GM20431 (cell line): ENCODE data around the gene SPATA24.
"Not testable (repeated sequence)": the region's sequence is repeated elsewhere in the genome, so short reads cannot be mapped to it uniquely, and the experiment has no call there.

Experiments used
- in situ Hi-C: fragments of 300-500 bp; cut with MseI, MboI; formaldehyde crosslinking; loops from one replicate; pipeline ENCODE4 v1.15.0; 2020; ENCODE audit warnings: low sequenced_read_pairs; ENCODE audit not compliant: unreplicated experiment

The SPATA24 gene

GRCh38 chr5:139418793-139419192 is 14.9 kb upstream of the SPATA24 start:
- in situ Hi-C loops = no loop called here

GRCh38 chr5:139417214-139417613 is 13.3 kb upstream of the SPATA24 start:
- in situ Hi-C loops = no loop called here

GRCh38 chr5:139416651-139417050 is 12.8 kb upstream of the SPATA24 start:
- in situ Hi-C loops = no loop called here

- in situ Hi-C loops = no loop called here
These were observed 12.0 kb upstream of the SPATA24 start for GRCh38 chr5:139415869-139416268.

GRCh38 chr5:139415221-139415861 is 11.5 kb upstream of the SPATA24 start:
- in situ Hi-C loops = no loop called here

- in situ Hi-C loops = no loop called here
These were observed 10.8 kb upstream of the SPATA24 start for GRCh38 chr5:139414581-139415130.

GRCh38 chr5:139413963-139414362 is 10.1 kb upstream of the SPATA24 start:
- in situ Hi-C loops = no loop called here

- in situ Hi-C loops = no loop called here
These were observed 9.3 kb upstream of the SPATA24 start for GRCh38 chr5:139413153-139413552.

GRCh38 chr5:139410993-139411828 is 7.3 kb upstream of the SPATA24 start:
- in situ Hi-C loops = no loop called here

- in situ Hi-C loops = no loop called here
These were observed 6.5 kb upstream of the SPATA24 start for GRCh38 chr5:139410121-139410992.

GRCh38 chr5:139409116-139409515 is 5.2 kb upstream of the SPATA24 start:
- in situ Hi-C loops = not testable (repeated sequence)

GRCh38 chr5:139408191-139408590 is 4.3 kb upstream of the SPATA24 start:
- in situ Hi-C loops = no loop called here

GRCh38 chr5:139407517-139407916 is 3.6 kb upstream of the SPATA24 start:
- in situ Hi-C loops = no loop called here

GRCh38 chr5:139406963-139407362 is 3.1 kb upstream of the SPATA24 start:
- in situ Hi-C loops = no loop called here

GRCh38 chr5:139404484-139404840 is 573 bp upstream of the SPATA24 start:
- in situ Hi-C loops = no loop called here

- in situ Hi-C loops = no loop called here
These were observed 487 bp downstream of the SPATA24 start for GRCh38 chr5:139403418-139403786.

GRCh38 chr5:139402561-139403158 is 1.2 kb downstream of the SPATA24 start:
- in situ Hi-C loops = no loop called here

- in situ Hi-C loops = no loop called here
These were observed 2.3 kb downstream of the SPATA24 start for GRCh38 chr5:139401546-139401945.

- in situ Hi-C loops = no loop called here
These were observed 4.3 kb downstream of the SPATA24 start for GRCh38 chr5:139399501-139400121.

GRCh38 chr5:139397921-139398320 is 6.0 kb downstream of the SPATA24 start:
- in situ Hi-C loops = no loop called here
